ENCODE data around the gene DDX54.

Gene DDX54

DNA sequence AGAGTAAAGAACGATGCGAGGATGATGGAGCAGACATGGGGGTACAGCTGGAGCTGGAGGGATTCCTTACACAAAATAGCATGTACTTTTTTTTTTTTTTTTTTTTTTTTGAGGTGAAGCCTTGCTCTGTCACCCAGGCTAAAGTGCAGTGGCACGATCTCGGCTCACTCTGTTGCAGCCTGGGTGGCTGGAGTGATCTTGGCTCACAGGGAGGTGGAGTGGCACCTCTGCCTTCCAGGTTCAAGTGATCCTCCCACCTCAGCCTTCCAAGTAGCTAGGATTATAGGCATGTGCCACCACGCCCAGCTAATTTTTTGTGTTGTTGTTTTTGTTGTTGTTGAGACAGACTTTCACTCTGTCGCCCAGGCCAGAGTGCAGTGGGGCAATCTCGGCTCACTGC lies 44.6 kb downstream of the DDX54 start:
- no peak for DNase-seq (ENCODE audit: low read depth)

- no peak for DNase-seq (ENCODE audit: low read depth)
Measured at GRCh38 chr12:113138826-113139225, 46.5 kb downstream of the DDX54 start.

DNA sequence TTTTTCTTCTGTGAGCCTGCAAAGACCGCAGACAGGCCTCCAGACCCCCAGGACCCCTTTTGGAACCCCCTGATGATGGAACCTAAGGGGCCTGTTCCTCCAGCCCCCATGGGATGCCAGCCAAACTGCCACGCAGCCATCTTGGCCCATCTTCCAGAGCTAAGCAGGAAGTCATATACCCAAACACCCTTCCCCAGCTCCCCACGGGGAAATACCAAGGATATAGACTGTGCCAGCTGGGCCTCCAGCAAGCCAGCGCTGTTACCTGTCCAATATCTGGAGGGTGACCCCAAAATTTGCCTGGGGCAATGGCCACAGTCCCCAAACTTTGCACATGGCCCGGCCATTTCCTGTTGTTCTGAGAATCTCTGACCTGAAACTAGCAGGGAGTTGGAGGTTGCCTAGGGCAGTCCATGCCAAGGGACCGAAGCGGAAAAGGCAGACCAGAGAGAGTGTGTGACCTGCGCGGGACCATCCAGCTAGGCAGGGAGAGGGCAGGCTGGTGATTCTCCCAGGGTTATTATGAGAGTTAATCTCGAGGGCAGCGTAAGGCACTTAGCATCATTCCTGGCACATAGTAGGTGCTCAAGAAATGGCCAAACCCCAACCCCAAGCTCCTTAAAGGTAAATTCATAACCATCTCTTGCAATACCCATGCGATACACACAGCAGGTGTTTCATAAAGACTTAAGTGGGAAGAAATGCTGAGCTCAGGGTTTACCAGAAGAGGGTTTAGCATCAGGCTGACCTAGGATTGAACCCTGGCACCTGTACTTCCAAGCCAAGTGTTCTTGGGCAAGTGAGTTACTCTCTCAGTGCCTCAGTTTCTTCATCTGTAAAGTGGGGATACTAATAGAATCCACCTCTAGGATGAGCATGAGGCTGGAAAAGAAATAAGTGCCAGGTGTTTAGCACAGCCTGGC lies 47.2 kb downstream of the DDX54 start:
- no peak for DNase-seq (ENCODE audit: low read depth)

GRCh38 chr12:113136990-113137511 lies 48.2 kb downstream of the DDX54 start:
- no peak for DNase-seq (ENCODE audit: low read depth)

GRCh38 chr12:113136128-113136989 lies 48.9 kb downstream of the DDX54 start:
- no peak for DNase-seq (ENCODE audit: low read depth)

DNA sequence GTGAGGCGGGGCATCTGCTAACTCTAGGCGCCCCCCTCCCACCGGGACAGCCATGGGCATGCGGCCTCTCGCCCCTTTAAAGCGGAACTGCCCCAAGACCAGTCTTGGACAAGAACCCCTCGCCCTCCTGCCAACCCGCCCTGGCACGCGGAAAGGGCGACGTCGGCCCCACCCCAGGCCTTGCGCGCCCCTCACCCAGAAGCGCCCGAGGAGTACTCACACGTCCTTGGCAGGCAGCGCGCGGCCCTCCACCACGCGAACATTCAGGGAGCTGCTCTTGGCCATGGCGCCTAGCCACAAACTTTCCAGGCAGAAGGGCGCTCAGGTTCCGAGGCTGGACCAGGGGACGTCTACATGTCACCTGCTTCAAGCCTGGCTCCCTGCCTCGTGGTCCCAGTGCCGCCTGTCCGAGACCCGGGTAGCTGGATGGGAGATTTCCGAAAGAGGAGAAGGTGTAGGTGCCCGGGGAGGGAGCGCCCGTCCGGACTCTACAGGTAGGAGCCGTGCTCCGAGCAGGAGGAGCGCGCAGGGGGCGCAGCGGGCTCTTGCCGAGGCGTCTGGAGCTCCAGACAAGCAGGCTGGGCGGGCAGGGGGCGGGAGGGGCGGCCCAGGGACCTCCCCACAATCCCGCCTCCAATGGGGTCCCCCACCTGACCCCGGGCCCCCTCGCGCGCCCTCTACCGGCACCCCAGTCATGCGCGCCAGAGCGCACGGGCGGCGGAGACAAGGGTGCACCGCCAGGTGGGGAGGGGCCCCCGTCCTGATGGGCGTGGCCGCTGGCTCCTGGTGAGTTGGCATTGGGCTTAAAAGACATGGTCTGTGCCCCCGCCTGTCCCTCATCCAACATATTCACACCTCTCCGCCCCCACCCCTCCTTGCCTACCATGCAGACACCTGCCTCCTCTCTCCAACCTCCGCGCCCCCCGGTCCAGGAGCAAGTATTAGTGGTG lies 49.8 kb downstream of the DDX54 start, which contains the start of gene RASAL1:
Gene RASAL1, minus strand, starts transcription at position 584 of the 950 bp plus-strand sequence. Its CDS starts 299 bp downstream, at position 285.
- DNase-seq (ENCODE audit: low read depth): no peak

DNA sequence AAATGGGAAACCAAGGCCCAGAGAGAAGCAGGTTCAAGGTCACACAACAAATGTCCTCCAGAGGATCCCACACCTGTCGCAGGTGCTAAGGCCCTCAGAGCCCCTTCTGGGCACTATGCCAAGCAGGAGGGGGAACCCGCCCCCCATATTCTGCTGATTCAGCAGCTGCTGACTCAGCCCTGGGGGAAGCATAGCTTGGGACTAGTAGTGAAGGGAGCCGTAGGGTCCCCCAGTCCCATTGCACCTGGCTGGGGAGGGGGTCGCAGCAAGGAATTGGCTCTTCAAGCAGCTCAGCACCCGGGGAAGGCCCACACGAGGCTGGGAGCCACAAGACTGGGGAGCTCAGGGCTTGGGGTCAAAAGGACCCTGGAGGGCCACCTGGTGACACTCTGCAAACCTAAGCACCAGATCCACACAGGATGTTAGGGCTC lies 50.7 kb downstream of the DDX54 start:
- no peak for DNase-seq (ENCODE audit: low read depth)

DNA sequence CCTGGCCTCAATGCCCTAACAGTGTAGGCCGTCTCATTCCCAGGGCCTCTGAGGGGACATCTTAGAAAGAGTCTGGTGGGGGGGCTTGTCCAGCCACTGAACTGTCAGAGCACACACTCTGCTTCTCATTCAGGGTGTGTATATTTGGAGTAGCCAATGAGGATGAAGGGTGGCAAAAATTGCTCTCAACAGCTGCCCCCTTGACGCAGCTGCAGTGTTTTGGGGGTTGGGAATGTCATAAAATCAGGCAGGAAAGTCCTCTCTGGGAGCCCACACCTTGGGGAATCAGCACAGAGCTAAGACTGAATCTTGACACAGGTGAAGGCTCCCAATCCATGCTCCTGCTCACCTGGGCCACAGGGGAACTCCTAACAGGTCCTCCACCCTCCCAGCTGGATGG lies 51.2 kb downstream of the DDX54 start:
- no peak for DNase-seq (ENCODE audit: low read depth)

DNA sequence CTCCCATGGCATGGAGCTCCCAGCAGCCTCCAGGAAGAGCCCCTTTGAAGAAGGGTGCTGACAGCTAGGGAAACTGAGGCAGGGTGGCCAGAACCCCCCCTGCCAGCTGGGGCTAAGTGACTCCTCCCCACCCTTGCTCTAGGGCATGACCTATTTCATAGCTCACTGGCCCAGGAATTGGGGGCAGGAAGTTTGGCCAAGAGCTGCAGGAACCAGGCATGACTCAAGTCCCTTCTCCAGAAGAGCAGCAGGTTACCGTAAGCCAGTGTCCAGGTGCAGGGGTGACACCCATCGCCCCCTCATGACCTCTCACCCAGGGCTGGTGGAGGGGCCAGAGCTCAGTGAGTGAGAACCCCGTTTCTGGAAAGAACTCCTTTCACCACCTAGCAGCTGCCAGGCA lies 51.6 kb downstream of the DDX54 start:
- no peak for DNase-seq (ENCODE audit: low read depth)

DNA sequence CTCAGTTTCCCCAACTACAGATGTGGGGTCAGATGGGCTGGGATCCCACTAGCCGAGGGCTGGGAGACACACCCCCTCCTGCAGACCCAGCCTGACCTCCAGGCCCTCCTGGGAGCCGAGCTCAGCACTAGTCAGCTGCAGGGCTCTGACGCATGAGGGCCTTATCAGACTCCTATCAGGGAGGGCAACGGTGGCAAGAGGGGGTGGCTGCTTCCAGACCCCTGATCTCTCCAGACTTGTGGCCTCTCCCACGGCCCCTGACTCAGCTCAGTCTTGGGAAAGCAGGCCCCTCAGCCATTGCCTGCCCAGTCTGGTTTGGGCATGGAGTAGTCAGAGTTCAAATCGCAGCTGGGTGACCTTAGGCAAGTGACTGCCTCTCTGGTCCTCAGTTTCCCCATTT lies 52.2 kb downstream of the DDX54 start:
- no peak for DNase-seq (ENCODE audit: low read depth)

DNA sequence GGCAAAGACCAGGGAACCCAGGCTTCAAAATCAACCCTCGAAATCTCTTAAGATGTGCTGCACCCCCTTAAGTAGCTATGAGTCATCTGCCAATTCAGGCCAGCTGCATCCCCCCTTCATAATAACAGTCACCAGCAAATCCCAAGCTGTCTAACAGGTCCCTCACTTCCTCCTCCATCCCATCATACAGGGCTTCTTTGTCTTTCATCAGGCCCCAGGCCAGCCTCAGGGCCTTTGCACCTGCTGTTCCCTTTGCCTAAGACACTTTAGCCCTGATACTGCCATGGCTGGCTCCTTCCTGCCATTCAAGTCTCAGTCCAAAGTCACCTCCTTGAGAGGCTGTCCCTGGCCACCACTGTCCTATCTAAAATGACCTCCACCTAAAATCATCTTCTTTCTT lies 53.7 kb downstream of the DDX54 start:
- no peak for DNase-seq (ENCODE audit: low read depth)

DNA sequence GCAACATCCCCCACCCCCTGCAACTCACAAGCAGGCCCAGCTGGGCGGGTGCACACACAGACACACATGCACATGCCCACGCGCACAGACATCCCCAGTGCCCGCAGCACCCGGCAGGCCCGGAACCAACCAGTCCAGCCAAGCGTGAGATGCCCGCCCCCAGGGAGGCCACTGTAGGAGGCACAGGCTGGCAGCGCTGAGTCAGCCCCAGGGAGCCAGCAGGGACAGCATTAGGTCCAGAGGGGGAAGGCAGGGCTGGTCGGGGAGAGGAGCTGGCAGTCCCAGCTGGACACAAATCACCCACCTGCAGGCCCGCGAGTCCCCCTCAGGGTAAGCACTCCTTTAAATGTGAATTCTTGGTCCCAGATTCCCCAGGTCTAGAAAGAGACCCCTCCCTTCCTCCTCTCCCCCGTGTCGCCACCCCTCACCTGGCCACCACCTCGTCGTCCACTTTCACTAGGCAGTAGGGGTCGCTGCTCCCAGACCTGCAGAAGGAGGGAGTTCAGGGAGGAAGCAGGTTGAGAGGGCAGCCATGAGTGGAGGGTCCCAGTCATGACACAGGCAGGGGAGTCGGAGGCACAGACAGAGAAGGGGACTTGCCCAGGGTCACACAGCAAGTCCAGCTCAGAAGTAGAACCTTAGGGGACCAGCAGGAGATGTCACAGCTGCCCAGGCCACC lies 54.7 kb downstream of the DDX54 start:
- no peak for DNase-seq (ENCODE audit: low read depth)

DNA sequence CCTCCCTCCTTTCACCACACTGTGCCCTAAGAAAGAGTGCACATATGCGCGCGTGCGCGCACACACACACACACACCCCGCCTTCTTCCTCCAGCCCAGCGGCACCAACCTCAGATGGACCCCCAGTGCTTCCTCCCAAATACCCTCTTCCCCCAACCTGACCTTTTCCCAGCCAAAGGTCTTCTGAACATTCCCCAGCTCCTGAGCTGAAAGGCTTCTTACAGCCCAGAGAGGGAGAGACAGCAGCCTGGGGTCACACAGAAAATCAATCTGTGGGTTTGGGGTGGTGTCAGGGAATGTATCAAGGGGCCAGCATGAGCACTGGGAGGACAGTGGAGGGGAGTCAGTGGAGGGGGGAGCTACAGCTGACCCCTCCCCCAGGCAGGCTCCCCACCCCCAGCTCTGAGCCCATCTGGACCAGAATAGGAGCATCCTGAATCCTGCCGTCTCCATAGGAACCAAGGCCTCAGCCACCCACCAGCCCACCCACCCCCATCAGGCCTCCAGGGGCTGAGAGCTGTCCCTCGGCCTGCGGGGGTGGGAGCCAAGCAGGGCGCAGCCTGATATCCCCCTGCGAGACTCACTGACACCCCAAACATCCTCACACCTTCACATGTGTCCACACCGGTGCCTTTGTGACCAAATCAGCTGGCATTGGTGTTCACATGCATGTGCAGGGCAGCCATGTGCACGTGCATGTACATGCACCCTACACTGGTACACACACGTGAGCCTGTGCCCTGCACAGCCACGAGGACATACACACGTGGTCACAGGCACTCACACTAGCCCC lies 55.4 kb downstream of the DDX54 start:
- no peak for DNase-seq (ENCODE audit: low read depth)

- DNase-seq (ENCODE audit: low read depth): no peak
Measured at GRCh38 chr12:113128802-113129663, 56.2 kb downstream of the DDX54 start.

- DNase-seq (ENCODE audit: low read depth): no peak
Measured at GRCh38 chr12:113127791-113128199, 57.5 kb downstream of the DDX54 start.

- DNase-seq (ENCODE audit: low read depth): no peak
Measured at GRCh38 chr12:113120670-113121370, 64.5 kb downstream of the DDX54 start.

GRCh38 chr12:113119980-113120669 lies 65.2 kb downstream of the DDX54 start:
- DNase-seq (ENCODE audit: low read depth): no peak

DNA sequence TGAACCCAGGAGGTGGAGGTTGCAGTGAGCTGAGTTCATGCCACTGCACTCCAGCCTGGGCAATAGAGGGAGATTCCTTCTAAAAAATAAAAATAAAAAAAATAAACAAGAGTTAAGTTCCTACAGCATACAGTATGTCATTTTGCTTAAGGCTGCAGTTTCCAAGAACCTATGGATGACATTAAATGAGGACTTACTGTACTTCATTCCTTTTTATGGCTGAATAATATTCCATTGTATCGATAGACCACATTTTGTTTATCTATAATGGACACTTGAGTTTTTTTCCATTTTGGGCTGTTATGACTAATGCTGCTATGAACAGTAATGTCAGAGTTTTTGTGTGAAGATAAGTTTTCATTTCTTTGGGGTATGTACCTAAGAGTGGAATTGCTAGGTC lies 67.1 kb downstream of the DDX54 start:
- DNase-seq (ENCODE audit: low read depth): no peak
